Middle frontal gyrus (tissue), 1 donor: ENCODE results near the gene TNRC6C.
"Not testable (repeated sequence)": the region's sequence is repeated elsewhere in the genome, so short reads cannot be mapped to it uniquely, and the experiment has no call there.

Experiments
- DNase-seq: peaks from one replicate; pipeline ENCODE4 v3.0.0-alpha.2; 2015; ENCODE audit warnings: low spot score; ENCODE audit errors: extremely low spot score

The TNRC6C gene

DNA sequence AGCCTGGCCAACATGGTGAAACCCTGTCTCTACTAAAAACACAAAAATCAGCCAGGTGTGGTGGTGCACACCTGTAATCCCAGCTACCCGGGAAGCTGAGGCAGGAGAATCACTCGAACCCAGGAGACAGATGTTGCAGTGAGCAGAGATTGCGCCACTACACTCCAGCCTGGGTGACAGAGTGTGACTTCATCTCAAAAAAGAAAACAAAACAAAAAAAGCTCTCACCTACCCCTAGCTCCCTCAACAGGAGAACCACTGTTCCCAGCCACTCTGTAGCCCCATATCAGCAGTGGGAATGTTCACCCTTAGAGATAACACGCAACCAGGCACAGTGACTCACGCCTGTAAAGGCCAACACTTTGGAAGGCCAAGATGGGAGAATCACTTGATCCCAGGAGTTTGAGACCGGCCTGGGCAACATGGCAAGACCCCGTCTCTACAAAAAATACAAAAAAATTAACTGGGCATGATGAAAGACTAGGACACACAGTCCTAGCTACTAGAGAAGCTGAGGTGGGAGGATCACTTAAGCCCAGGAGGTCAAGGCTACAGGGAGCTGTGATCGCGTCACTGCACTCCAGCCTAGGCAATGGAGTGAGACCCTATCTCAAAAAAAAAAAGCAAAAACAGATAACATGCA lies 177.5 kb downstream of the TNRC6C start:
- no peak for DNase-seq

DNA sequence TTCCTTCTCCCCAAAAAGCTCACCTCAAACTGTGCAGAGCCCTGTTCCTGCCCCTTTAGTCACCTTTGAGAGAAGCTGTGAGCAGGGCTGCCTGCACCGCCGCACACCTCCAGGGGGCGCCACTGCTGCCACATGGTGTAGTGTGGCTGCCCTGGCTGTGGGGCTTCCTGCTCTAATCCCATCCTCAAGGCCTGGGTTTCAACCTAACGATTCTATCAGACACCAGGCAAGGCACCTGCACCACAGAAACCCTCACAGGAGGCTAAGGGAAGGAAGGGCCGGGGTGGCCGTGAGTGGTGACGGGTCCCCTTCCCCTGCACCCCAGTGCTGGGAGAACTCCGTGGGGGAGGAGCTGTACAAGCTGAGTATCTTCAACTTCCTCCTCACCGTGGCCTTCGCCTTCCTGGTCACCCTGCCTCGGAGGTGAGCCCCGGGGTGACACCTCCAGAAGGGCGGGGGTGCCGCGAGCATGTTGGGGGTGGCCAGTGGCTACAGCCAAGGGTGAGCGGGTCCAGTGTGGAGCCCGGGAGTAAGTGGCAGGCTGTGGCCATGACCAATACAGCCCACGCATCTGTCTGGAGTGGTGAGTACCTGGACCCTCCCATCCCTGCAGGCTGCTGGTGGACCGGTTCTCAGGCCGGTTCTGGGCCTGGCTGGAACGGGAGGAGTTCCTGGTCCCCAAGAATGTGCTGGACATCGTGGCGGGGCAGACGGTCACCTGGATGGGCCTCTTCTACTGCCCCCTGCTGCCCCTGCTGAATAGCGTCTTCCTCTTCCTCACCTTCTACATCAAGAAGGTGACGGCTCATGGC lies 179.1 kb downstream of the TNRC6C start:
- no peak for DNase-seq

DNA sequence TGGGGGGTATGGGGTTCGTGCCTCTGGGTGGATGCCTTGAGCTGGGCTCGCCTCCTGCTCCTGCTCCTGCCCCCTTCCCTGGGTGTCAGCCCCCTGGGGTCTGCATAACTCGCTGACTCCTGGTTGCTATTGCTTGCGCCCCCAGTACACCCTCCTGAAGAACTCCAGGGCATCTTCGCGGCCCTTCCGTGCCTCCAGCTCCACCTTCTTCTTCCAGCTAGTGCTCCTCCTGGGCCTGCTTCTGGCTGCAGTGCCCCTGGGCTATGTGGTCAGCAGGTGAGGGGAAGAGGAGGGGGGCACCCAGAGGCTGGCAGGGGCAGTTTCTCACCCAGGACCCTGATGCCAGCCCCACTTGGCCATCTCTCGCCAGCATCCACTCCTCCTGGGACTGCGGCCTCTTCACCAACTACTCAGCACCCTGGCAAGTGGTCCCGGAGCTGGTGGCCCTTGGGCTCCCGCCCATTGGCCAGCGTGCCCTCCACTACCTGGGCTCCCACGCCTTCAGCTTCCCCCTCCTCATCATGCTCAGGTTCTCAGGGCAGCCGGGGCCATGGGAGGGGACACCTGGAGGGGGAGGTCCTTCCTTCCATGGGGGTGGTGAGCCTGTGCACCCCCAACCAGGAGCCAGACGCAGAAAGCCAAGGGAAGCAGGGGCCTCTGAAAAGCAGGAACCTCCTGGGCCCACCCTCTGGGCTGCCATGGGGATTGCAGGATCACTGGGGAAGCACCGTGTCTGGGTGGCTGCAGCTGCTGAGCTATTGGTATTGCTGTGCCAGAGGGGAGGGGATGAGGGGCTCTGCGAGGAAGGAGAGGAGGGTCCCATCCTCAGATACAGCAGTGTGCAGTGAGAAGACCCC lies 179.9 kb downstream of the TNRC6C start:
- no peak for DNase-seq

DNA sequence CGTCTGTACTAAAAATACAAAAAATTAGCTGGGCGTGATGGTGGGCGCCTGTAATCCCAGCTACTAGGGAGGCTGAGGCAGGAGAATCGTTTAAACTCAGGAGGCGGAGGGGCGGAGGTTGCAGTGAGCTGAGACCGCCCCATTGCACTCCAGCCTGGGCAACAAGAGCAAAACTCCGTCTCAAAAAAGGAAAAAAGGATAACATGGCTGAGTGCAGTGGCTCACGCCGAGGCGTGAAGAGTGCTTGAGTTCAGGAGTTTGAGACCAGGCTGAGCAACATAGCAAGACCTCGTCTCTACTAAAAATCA lies 181.3 kb downstream of the TNRC6C start:
- not testable (repeated sequence) for DNase-seq

DNA sequence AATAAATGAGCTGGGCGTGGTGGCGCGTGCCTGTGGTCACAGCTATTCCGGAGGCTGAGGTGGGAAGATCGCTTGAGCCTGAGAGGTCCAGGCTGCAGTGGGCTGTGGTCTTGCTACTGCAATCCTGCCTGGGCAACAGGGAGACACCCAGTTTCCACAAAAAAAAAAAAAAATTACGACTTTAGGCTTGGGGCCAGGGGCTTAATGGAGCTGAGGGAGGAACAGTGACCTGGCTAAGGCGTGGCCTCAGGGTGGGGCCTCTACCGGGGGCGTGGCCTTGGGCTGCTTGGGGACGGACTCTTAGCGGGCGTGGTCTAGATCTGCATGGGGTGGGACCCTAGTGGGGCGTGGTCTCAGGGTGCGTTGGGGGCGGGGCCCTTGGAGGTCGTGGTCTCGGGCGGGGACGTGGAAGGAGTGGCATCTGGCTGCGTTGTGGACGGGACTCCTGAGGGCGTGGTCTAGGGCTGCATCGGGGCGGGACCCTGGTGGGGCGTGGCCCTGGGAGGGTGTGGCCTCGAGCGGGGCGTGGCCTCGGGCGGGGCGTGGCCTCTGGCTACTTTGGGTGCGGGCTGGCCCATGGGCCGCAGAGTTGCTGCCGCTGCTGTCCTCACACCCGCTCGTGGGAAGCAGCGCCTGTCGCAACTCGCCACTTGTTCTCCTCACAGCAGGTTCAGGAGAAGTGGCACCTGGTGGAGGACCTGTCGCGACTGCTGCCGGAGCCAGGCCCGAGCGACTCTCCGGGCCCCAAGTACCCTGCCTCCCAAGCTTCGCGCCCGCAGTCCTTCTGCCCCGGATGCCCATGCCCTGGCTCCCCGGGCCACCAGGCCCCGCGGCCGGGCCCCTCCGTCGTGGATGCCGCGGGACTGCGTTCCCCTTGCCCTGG lies 181.9 kb downstream of the TNRC6C start:
- no peak for DNase-seq

DNA sequence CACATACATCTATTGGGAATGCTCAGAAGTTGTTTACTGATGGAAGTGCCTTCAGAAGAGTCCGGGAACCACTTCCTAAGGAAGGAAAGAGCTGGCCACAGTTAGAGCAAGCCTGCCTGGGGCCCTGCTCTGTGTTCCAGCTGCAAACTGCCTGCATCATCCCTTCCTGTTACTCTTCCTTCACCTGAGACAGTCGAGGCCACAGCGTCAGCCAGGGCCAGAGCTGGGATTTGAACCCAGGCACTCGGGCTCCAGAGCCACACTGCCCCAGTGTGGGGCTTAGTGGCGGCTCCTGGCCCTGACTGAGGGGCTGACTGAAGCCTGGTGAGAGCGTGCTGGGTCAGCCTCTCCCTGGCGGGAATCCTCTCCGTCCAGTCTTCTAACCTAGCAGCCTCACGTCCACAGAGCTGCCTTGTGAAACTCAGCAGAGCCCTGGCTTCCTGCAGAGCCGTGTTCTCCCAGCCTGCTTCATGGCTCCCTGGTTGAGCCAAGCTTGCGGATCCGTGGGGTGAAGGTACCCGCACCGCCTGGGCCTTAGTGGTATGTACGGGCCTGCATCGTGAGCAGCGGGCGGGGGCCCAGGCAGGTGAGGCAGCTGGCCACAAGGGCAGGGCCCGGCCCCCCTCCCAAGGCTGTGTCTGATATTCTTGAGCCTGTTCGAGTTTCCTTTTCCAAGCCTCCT lies 183.1 kb downstream of the TNRC6C start:
- DNase-seq, result no peak

DNA sequence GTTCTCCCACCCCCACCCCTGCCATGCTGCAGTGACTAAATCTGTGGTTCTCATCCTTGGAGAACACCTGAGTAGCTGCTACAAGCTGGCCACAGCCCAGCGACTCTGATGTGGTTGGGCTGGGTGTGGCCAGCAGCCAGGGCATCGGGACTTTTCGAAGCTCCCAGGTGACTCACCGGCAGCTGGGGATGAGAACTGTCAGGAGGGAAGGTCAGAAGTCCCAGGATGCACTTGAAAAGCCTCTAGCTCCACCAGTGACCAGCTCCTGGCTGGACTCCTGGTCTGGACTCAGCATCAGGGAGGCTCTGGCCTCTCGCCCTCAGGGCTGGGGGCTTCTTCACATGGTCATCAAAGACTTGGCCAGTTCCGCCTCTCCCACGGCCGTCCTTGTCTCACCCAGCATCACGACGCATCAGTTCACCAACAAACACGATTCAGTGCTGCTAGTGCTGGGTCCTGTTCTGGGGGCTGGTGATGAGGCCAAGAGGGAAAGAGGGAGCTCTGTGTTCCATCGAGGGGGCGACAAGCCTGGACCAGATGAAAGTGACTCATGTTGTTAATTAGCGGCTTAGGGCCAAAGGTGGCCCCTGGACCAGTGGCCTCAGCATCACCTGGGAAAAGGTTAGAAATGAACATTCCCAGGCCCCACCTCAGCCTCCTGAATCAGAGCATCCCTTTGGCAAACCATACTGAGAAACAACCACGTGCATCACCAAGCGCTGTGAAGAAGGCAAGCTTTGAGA lies 183.8 kb downstream of the TNRC6C start:
- no peak for DNase-seq

DNA sequence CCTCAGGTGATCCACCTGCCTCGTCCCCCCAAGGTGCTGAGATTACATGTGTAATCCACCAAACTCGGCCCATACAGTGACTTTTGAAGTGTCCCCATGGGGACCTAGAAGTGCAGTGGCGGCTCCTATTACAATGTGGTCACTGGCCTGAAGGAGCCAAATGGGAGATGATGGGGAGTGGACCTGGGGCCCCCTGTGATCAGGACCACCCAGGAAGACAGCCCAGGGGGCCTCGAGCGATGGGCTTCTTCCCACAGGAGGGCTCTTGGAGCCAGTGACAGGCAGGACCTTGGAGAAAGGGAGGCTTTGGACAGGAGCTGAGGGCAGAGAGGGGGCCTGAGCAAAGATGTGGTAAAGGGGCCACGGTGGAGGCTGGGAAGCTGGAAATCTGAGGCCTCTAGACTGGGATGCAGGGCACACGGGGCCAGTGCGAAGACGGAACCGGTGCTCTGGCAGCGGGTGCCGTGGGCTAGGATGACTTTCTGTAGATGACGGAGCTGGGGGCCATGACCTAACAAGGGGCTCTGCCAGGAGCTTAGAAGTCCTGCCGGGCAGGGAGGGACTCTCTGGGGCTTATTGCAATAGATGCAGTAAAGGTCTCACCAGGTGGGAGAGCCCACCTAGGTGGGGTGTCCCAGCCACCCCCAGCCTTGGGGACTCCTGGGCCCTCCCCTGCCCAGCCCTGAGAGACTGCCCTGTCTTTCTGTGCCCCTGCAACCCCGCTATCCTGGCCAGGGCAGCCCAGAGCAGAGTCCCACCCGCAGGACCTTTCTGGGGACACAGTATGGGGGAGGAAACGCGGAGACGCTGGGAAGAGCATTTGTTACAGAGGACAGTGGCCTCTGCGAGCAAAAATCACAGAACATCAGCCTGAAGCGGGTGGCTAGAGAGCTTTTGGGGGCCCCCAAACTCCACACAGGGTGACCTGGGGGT lies 185.0 kb downstream of the TNRC6C start:
- DNase-seq, result no peak

DNA sequence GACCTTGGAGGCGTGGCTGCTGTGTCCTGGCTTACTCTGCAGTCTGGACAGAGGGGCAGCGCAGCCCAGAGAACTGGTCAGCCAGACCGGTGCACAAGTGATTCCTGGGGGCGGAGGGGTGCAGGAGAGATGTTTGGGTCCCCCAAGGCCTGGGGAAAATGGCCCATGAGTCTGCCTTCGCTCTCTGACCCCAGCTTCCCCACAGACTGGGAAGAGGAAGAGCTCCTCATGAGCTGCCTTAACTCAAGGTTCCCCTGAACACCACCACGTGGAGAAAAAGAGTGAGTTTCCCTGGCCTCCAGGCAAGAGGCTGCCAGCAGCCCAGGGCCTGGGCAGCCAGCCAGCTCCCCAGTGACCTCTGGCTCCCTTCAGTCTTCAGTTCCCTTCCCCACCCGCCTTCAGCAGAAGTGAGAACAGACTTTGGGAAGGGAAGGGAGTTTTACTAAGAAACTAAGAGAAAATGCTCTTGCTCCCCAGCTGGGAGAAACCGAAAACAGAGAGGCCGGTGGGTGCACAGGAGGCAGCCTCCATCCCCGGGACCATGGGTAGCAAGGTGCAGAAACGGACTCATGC lies 185.7 kb downstream of the TNRC6C start:
- peak; percentile 51 for DNase-seq

DNA sequence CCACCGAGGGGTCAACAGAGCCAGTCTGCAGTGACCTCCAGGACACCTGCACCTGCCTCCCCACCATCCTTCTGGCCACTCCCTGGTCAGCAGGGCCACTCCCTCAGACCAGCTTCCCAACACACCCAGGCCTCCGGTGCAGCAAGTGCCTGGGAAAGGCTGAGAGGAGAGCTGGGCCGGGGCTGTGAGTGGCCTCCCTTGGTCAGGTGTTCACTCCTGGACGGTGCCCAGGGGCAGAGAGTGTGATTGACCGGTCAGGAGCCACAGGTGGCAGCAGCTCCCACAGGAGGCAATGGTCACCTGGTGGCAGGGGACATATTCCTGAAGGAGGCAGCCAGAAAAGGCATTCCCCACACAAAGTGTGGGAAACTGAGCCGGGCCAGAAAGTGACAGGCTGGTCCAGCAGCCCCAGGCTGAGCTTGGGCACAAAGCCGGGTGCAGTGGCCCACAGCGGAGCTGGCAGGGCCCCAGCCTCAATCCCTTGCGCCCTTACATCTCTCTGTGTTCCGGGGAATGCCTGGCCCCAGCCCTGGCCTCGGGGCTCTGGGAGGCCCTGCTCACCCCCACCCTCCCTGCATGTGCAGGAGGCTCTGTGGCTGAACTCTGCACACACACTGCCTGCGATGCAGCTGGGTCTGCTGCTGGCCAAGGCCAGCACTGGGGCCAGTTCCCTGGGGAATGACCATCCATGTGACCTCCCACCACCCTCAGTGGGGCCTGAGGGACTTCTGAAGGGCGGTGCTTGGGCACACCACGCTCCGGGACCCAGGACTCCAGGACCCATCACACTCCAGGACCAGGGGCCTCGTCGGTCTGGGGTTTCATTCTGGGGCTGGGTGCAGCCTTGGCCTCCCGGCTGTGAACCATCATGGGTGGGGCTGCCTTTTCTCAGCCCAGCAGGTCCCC lies 186.5 kb downstream of the TNRC6C start:
- DNase-seq, result no peak

DNA sequence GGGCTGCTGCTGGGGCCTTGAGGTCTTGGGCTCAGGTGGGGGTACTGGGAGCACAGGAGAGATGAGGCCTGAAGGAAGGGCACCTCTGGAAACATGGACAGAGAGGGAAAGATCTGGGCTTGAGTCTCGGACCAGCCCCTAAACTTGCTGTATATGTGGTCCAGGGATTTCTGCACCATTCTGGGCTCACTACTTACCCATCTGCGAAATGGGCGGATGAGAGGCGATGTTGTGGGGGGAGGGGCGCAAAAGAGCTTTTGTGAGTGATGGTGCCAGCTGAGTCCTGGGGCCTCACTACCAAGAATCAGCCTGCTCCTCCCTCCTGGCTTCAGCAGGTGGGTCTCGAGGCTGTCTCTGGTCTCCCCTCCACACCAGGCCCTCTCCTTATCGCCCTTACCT lies 188.0 kb downstream of the TNRC6C start:
- no peak for DNase-seq

DNA sequence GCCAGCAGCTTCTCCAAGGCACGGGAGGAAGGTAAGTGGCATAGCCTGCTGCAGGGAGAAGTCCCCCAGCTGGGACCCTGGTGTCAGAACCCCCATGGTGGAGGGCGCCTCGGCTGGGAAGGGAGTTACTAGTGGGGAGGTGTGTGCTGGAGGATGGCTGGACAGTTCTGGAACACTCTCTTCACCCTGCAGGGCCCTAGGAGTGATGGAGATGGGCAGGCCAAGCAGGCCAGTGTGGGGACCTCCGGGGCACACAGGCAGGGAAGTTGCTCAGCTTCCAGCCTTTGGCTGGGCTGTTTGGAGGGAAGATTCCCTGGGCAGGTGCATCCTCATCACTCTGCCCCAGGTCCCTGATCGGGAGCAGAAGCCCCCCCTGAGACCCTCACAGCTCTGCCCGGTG lies 188.4 kb downstream of the TNRC6C start:
- DNase-seq, result no peak

DNA sequence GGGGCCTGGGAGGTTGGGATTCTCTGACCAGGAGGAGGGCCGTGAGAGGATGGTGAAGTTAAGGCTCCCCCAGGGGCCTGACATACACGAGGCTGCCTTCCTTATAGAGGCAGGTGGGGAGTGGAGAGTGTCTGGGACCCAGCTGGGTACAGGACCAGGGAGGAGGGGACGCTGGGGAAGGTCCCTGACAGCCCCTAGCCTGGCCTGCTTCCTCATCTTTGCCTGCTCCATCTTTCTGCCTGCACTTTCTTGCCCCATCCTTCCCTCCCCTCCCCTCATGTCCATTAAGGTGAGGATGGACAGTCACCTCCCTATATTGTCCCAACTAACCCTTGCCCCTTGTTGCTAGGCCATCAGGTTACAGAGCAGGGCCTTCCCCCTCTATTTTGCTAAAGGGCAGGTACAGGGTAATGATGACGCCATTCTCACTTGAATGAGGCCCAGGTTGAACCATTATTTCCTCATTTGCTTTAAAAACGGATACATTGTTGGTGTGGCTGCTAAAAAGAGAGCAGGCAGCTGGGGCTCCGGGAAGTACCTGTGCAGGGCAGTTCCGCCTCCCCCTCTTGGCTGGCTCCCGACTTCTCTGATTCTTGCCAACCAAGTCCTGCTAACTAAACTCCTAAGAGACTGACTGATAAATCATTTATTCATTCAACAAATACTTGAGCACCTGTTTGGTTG lies 189.0 kb downstream of the TNRC6C start:
- no peak for DNase-seq

DNA sequence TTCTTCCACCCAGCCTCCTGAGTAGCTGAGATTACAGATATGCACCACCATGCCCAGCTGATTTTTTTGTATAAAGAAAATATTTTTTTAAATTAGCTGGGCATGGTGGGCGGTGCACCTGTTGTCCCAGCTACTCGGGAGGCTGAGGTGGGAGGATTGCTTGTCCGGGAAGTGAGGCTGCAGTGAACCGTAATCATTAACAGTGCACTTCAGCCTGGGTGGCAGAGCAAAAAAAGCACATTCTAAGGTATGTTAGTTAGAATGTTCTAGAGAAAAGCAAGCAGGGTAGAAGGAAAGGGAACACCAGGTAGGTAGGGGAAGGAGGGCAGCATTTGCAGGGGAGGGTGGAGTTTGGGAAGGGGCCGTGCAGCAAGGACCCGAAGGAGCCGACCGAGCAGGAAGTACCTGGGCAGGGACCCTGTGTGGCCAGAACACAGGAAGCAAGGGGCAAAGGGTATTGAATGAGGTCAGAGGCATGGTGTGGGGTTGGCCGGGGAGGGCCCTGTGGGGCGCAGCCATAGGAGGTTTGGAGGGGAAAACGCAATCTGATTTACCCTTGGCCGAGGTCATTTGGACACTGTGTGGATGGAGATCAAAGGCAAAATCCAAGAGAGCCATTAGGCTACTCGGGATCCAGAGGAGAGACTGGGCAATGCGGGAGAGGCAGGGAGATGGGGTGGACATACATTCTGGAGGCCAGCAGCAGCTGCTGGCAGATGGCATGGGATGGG lies 189.9 kb downstream of the TNRC6C start:
- no peak for DNase-seq

DNA sequence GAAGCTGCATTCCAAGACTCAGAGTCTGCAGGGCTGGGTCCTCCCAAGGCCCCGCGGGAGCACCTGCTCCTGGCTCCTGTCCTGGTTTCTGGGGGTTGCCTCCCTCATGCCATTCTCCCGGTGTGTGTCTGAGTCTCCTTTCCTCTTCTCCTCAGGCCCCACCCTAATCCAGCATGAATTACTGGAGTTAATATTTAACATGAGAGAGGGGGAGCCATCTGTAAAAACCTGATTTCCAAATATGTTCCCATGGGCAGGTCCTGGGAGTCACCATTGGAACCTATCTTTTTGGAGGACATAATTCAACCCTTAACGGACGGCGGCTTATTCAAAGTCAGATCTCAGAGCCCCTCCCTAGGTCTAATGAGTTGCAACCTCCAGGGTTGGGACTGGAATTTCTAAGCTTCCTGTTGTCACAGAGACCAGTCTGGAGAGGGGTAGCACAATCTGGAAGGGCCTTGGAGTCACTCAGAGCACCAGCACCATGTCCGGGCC lies 193.1 kb downstream of the TNRC6C start:
- no peak for DNase-seq
